Neural cell (in vitro differentiated cells): ENCODE data around the gene ACLY.
"Not testable (repeated sequence)": the region's sequence is repeated elsewhere in the genome, so short reads cannot be mapped to it uniquely, and the experiment has no call there.

Experiments used
- EP300 ChIP-seq: fragments of 450-650 bp; conservative IDR thresholded peaks from 2 replicates; pipeline ENCODE4 v1.6.1; 2014; ENCODE audit warnings: antibody characterized with exemption, mild to moderate bottlenecking, moderate library complexity; ENCODE audit not compliant: poor library complexity, severe bottlenecking
- EZH2 ChIP-seq: fragments of 200-600, 300-800 bp; shearing (Covaris generic), sonication (generic); IDR thresholded peaks from 2 replicates; pipeline ENCODE4 v1.6.1; 2014; ENCODE audit warnings: antibody characterized with exemption, low read length, borderline replicate concordance, mild to moderate bottlenecking; ENCODE audit not compliant: insufficient read depth, poor library complexity, severe bottlenecking
- MXI1 ChIP-seq: fragments of 450-650 bp; conservative IDR thresholded peaks from 2 replicates; pipeline ENCODE4 v1.6.1; 2014; ENCODE audit warnings: antibody characterized with exemption, mild to moderate bottlenecking; ENCODE audit not compliant: poor library complexity, severe bottlenecking
- POLR2AphosphoS5 ChIP-seq: IDR thresholded peaks from 2 replicates; pipeline ENCODE4 v1.6.1; 2012
- RAD21 ChIP-seq: fragments of 450-650 bp; conservative IDR thresholded peaks from 2 replicates; pipeline ENCODE4 v1.6.1; 2014; ENCODE audit warnings: antibody characterized with exemption, mild to moderate bottlenecking, moderate library complexity
- TAF1 ChIP-seq: IDR thresholded peaks from 2 replicates; pipeline ENCODE4 v1.6.1; 2012; ENCODE audit warnings: low read depth
- TF ChIP-seq, protein P1 (sequence below): fragments of 450-650 bp; IDR thresholded peaks from 2 replicates; pipeline ENCODE4 v1.5.1; 2014; ENCODE audit warnings: antibody characterized with exemption, mild to moderate bottlenecking, moderate library complexity; ENCODE audit not compliant: poor library complexity, severe bottlenecking
- TF ChIP-seq, protein P2 (sequence below): IDR thresholded peaks from 2 replicates; pipeline ENCODE4 v1.6.1; 2012; ENCODE audit warnings: borderline replicate concordance

DNA sequence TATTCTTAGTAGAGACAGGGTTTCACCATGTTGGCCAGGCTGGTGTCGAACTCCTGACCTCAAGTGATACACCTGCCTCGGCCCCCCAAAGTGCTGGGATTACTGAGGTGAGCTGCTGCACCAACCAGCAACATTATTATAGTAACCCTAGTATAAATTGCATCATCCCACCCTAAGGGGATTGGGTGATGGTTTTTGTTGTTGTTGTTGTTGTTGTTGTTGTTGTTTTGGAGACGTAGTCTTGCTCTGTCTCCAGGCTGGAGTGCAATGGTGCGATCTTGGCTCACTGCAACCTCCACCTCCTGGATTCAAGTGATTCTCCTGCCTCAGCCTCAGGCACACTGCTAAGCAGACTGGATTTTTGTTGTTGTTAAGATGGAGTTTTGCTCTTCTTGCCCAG is 13.0 kb upstream of the ACLY start:
- TF ChIP-seq, protein P1, sequence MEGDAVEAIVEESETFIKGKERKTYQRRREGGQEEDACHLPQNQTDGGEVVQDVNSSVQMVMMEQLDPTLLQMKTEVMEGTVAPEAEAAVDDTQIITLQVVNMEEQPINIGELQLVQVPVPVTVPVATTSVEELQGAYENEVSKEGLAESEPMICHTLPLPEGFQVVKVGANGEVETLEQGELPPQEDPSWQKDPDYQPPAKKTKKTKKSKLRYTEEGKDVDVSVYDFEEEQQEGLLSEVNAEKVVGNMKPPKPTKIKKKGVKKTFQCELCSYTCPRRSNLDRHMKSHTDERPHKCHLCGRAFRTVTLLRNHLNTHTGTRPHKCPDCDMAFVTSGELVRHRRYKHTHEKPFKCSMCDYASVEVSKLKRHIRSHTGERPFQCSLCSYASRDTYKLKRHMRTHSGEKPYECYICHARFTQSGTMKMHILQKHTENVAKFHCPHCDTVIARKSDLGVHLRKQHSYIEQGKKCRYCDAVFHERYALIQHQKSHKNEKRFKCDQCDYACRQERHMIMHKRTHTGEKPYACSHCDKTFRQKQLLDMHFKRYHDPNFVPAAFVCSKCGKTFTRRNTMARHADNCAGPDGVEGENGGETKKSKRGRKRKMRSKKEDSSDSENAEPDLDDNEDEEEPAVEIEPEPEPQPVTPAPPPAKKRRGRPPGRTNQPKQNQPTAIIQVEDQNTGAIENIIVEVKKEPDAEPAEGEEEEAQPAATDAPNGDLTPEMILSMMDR = not testable (repeated sequence)
- not testable (repeated sequence) for TF ChIP-seq RAD21, TAF1, POLR2AphosphoS5, EP300, MXI1, EZH2
- TF ChIP-seq, protein P2, sequence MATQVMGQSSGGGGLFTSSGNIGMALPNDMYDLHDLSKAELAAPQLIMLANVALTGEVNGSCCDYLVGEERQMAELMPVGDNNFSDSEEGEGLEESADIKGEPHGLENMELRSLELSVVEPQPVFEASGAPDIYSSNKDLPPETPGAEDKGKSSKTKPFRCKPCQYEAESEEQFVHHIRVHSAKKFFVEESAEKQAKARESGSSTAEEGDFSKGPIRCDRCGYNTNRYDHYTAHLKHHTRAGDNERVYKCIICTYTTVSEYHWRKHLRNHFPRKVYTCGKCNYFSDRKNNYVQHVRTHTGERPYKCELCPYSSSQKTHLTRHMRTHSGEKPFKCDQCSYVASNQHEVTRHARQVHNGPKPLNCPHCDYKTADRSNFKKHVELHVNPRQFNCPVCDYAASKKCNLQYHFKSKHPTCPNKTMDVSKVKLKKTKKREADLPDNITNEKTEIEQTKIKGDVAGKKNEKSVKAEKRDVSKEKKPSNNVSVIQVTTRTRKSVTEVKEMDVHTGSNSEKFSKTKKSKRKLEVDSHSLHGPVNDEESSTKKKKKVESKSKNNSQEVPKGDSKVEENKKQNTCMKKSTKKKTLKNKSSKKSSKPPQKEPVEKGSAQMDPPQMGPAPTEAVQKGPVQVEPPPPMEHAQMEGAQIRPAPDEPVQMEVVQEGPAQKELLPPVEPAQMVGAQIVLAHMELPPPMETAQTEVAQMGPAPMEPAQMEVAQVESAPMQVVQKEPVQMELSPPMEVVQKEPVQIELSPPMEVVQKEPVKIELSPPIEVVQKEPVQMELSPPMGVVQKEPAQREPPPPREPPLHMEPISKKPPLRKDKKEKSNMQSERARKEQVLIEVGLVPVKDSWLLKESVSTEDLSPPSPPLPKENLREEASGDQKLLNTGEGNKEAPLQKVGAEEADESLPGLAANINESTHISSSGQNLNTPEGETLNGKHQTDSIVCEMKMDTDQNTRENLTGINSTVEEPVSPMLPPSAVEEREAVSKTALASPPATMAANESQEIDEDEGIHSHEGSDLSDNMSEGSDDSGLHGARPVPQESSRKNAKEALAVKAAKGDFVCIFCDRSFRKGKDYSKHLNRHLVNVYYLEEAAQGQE = not testable (repeated sequence)
